Neural cell (in vitro differentiated cells): ENCODE results near the gene RTN4R.

ENCODE experiments used
- CTCF ChIP-seq: fragments of 450-650 bp; IDR thresholded peaks from 2 replicates; pipeline ENCODE4 v1.5.1; 2014; ENCODE audit warnings: antibody characterized with exemption, mild to moderate bottlenecking, moderate library complexity; ENCODE audit not compliant: poor library complexity, severe bottlenecking
- EP300 ChIP-seq: fragments of 450-650 bp; conservative IDR thresholded peaks from 2 replicates; pipeline ENCODE4 v1.6.1; 2014; ENCODE audit warnings: antibody characterized with exemption, mild to moderate bottlenecking, moderate library complexity; ENCODE audit not compliant: poor library complexity, severe bottlenecking
- EZH2 ChIP-seq: fragments of 200-600, 300-800 bp; shearing (Covaris generic), sonication (generic); IDR thresholded peaks from 2 replicates; pipeline ENCODE4 v1.6.1; 2014; ENCODE audit warnings: antibody characterized with exemption, low read length, borderline replicate concordance, mild to moderate bottlenecking; ENCODE audit not compliant: insufficient read depth, poor library complexity, severe bottlenecking
- POLR2AphosphoS5 ChIP-seq: IDR thresholded peaks from 2 replicates; pipeline ENCODE4 v1.6.1; 2012
- RAD21 ChIP-seq: fragments of 450-650 bp; conservative IDR thresholded peaks from 2 replicates; pipeline ENCODE4 v1.6.1; 2014; ENCODE audit warnings: antibody characterized with exemption, mild to moderate bottlenecking, moderate library complexity
- REST ChIP-seq: IDR thresholded peaks from 2 replicates; pipeline ENCODE4 v1.6.1; 2012; ENCODE audit warnings: borderline replicate concordance
- SMC3 ChIP-seq: fragments of 450-650 bp; conservative IDR thresholded peaks from 2 replicates; pipeline ENCODE4 v1.6.1; 2014; ENCODE audit warnings: antibody characterized with exemption, mild to moderate bottlenecking, moderate library complexity; ENCODE audit not compliant: poor library complexity
- TAF1 ChIP-seq: IDR thresholded peaks from 2 replicates; pipeline ENCODE4 v1.6.1; 2012; ENCODE audit warnings: low read depth

GRCh38 chr22:20302438-20303228 lies 34.5 kb upstream of the RTN4R start:
- TF ChIP-seq CTCF (no peak), SMC3 (no peak), REST (no peak), TAF1 (no peak), EZH2 (no peak), POLR2AphosphoS5 (no peak), RAD21 (no peak), EP300 (no peak)
